K562 (cell line): ENCODE results near the gene BTF3L4. TPM values are rescaled to one million over a fixed set of nuclear protein-coding genes. Genes with fewer than 3 reads are reported as not detected.

Experiments
- ARNT ChIP-seq, 2 experiments: fragments of 450-650 bp; IDR thresholded peaks; 2 replicates each; pipeline ENCODE4 v1.6.1; 2016; ENCODE audit warnings: mild to moderate bottlenecking in 1 of 2
- ATF1 ChIP-seq, 2 experiments: fragments of 450-650 bp in 1 of 2; IDR thresholded peaks; 2 replicates each; pipeline ENCODE4 v1.6.1; 2016; ENCODE audit warnings: missing compliant biosample characterization in 1 of 2, missing genetic modification characterization in 1 of 2
- CC2D1A ChIP-seq: fragments of 450-650 bp; IDR thresholded peaks from 2 replicates; pipeline ENCODE4 v1.6.1; 2017; ENCODE audit warnings: mild to moderate bottlenecking
- CCAR2 ChIP-seq: fragments of 200-400 bp; formaldehyde crosslinking; IDR thresholded peaks from 2 replicates; pipeline ENCODE4 v1.6.1; 2017; ENCODE audit warnings: mild to moderate bottlenecking, low read depth, low read length
- CHD2 ChIP-seq: IDR thresholded peaks from 2 replicates; pipeline ENCODE4 v1.6.1; 2011; ENCODE audit warnings: low read depth, low read length
- DNMT1 ChIP-seq: fragments of 450-650 bp; IDR thresholded peaks from 2 replicates; pipeline ENCODE4 v1.6.1; 2016; ENCODE audit warnings: antibody characterized with exemption, mild to moderate bottlenecking
- HDAC1 ChIP-seq, 2 experiments: fragments of 450-650 bp; IDR thresholded peaks; 2 replicates each; pipeline ENCODE4 v1.6.1; 2016 to 2017; ENCODE audit warnings: inconsistent platforms in 1 of 2, mild to moderate bottlenecking in 1 of 2, moderate library complexity in 1 of 2
- KDM2B ChIP-seq: fragments of 250-450 bp; sonication (Bioruptor Pico); IDR thresholded peaks from 2 replicates; pipeline ENCODE4 v1.8.0; 2021; ENCODE audit warnings: mild to moderate bottlenecking, moderate library complexity
- LCOR ChIP-seq: sonication (generic); formaldehyde crosslinking; IDR thresholded peaks from 2 replicates; pipeline ENCODE4 v1.8.0; 2022; ENCODE audit warnings: mild to moderate bottlenecking, missing genetic modification reagents
- LEF1 ChIP-seq: fragments of 450-650 bp; IDR thresholded peaks from 2 replicates; pipeline ENCODE4 v1.6.1; 2016; ENCODE audit warnings: mild to moderate bottlenecking
- MTA3 ChIP-seq: fragments of 450-650 bp; formaldehyde crosslinking; IDR thresholded peaks from 2 replicates; pipeline ENCODE4 v1.6.1; 2017; ENCODE audit warnings: mild to moderate bottlenecking, borderline replicate concordance
- NEUROD1 ChIP-seq: fragments of 150-350 bp; IDR thresholded peaks from 2 replicates; pipeline ENCODE4 v1.6.1; 2014; ENCODE audit warnings: borderline replicate concordance, low read length, low read depth; ENCODE audit not compliant: partially characterized antibody
- NONO ChIP-seq, 2 experiments: fragments of 200-400 bp in 1 of 2; fragments of 450-650 bp in 1 of 2; formaldehyde crosslinking in 1 of 2; IDR thresholded peaks; 2 replicates each; pipeline ENCODE4 v1.6.1; 2017; ENCODE audit warnings: low read depth in 2 of 2, mild to moderate bottlenecking in 2 of 2, moderate library complexity in 2 of 2, low read length in 1 of 2
- PCBP2 ChIP-seq: fragments of 200-400 bp; formaldehyde crosslinking; IDR thresholded peaks from 2 replicates; pipeline ENCODE4 v1.6.1; 2018; ENCODE audit warnings: low read length, low read depth, mild to moderate bottlenecking, moderate library complexity; ENCODE audit not compliant: poor library complexity, severe bottlenecking
- PHB2 ChIP-seq: fragments of 450-650 bp; IDR thresholded peaks from 2 replicates; pipeline ENCODE4 v1.6.1; 2017; ENCODE audit warnings: low read depth
- POU5F1 ChIP-seq: fragments of 150-350 bp; IDR thresholded peaks from 2 replicates; pipeline ENCODE4 v1.6.1; 2014; ENCODE audit warnings: borderline replicate concordance, low read length, low read depth, mild to moderate bottlenecking; ENCODE audit not compliant: partially characterized antibody
- TAF7 ChIP-seq: fragments of 450-650 bp; IDR thresholded peaks from 2 replicates; pipeline ENCODE4 v1.6.1; 2016; ENCODE audit warnings: missing genetic modification characterization, missing compliant biosample characterization
- XRCC3 ChIP-seq: fragments of 450-650 bp; IDR thresholded peaks from 2 replicates; pipeline ENCODE4 v1.6.1; 2017; ENCODE audit warnings: mild to moderate bottlenecking, moderate library complexity
- ZBTB8A ChIP-seq: fragments of 450-650 bp; IDR thresholded peaks from 2 replicates; pipeline ENCODE4 v1.6.1; 2018; ENCODE audit warnings: mild to moderate bottlenecking, moderate library complexity; ENCODE audit not compliant: partially characterized antibody
- ZNF146 ChIP-seq: IDR thresholded peaks from one replicate; pipeline ENCODE4 v1.6.1; 2018; ENCODE audit warnings: missing compliant biosample characterization; ENCODE audit not compliant: unreplicated experiment
- ZNF232 ChIP-seq: sonication (generic); formaldehyde crosslinking; IDR thresholded peaks from 2 replicates; pipeline ENCODE4 v1.8.0; 2022; ENCODE audit warnings: mild to moderate bottlenecking, missing genetic modification reagents
- ZNF274 ChIP-seq: IDR thresholded peaks from 2 replicates; pipeline ENCODE4 v1.6.1; 2011; ENCODE audit warnings: low read depth, mild to moderate bottlenecking, low read length, moderate library complexity, borderline replicate concordance
- ZNF785 ChIP-seq: fragments of 250-450 bp; sonication (Bioruptor Pico); IDR thresholded peaks from 2 replicates; pipeline ENCODE4 v1.4.0; 2020; ENCODE audit warnings: mild to moderate bottlenecking
- polyA plus RNA-seq, 8 experiments: library from polyadenylated mRNA; depleted of rRNA in 4 of 8; stranded (reverse) in 5 of 8; unstranded in 3 of 8; fragments of >200 nt; fragmentation: Nextera tagmentation in 2 of 8; fragmentation: Illumina TruSeq in 1 of 8; extraction: Ambion mirVana in 2 of 8; extraction: Trizol in 1 of 8; gene quantifications; 2 replicates each; pipeline versions ENCODE4 v1.2.1 to v1.2.3, GENCODE V29; 2011 to 2014; ENCODE audit warnings: inconsistent platforms in 1 of 8, missing spikeins in 1 of 8
- total RNA-seq, 7 experiments: library from RNA; depleted of rRNA in 6 of 7; stranded (reverse); fragments of >200 nt in 6 of 7; fragmentation: Illumina TruSeq in 2 of 7; extraction: Trizol in 2 of 7; gene quantifications; 2 replicates each; pipeline versions ENCODE4 v1.2.1 to v1.2.3, GENCODE V29; 2011 to 2021; ENCODE audit warnings: low replicate concordance in 1 of 7
- TF ChIP-seq, protein P1 (sequence below): fragments of 450-650 bp; IDR thresholded peaks from 2 replicates; pipeline ENCODE4 v1.6.1; 2016; ENCODE audit warnings: borderline replicate concordance
- TF ChIP-seq, protein P2 (sequence below): fragments of 250-450 bp; sonication (Bioruptor Pico); IDR thresholded peaks from 2 replicates; pipeline ENCODE4 v1.5.0; 2021

BTF3L4 gene
- total and polyA plus RNA-seq, 9 of the 15 experiments (the other 6 are each of a cell fraction or from before 2014, with no cell fraction given): 40.1 to 106 (median 88.8) TPM

- TF ChIP-seq, protein P1, sequence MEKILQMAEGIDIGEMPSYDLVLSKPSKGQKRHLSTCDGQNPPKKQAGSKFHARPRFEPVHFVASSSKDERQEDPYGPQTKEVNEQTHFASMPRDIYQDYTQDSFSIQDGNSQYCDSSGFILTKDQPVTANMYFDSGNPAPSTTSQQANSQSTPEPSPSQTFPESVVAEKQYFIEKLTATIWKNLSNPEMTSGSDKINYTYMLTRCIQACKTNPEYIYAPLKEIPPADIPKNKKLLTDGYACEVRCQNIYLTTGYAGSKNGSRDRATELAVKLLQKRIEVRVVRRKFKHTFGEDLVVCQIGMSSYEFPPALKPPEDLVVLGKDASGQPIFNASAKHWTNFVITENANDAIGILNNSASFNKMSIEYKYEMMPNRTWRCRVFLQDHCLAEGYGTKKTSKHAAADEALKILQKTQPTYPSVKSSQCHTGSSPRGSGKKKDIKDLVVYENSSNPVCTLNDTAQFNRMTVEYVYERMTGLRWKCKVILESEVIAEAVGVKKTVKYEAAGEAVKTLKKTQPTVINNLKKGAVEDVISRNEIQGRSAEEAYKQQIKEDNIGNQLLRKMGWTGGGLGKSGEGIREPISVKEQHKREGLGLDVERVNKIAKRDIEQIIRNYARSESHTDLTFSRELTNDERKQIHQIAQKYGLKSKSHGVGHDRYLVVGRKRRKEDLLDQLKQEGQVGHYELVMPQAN: peak; percentile 98
- peak; percentile 87 for TF ChIP-seq MTA3
- no peak for TF ChIP-seq ZBTB8A
- TF ChIP-seq TAF7 (tag): peak; percentile 21; the same call in 1 of the 2 replicates
- peak in 1 of 2 experiments; percentile 99; a peak in 2 of 4 replicates for TF ChIP-seq HDAC1 (IDR thresholded peaks at IDR 0.05)
- TF ChIP-seq PCBP2: no peak
- no peak for TF ChIP-seq XRCC3
- TF ChIP-seq ZNF146 (CRISPR knock-in tag): no peak
- no peak for TF ChIP-seq ZNF785 (CRISPR knock-in tag)
- 0 out of 2 replicates have a peak, but pooled peaks have one; percentile 94 for TF ChIP-seq DNMT1
- TF ChIP-seq ZNF232: peak; percentile 81; the same call in 1 of the 2 replicates
- TF ChIP-seq ZNF274: no peak
- TF ChIP-seq LCOR (CRISPR knock-in tag): no peak; the same call in none of the 2 replicates
- no peak for TF ChIP-seq CC2D1A
- peak; percentile 35; the same call in 1 of the 2 replicates for TF ChIP-seq KDM2B (CRISPR knock-in tag)
- TF ChIP-seq CCAR2: no peak
- TF ChIP-seq POU5F1: no peak
- TF ChIP-seq NONO (IDR thresholded peaks at IDR 0.05; ENCODE audit: low read depth in 2 of 2, low read length in 1 of 2): 0 out of 4 replicates have a peak, but pooled peaks of 1 of the 2 experiments have one; percentile 52
- TF ChIP-seq LEF1: peak; percentile 57
- peak; percentile 74 for TF ChIP-seq CHD2
- TF ChIP-seq, protein P2, sequence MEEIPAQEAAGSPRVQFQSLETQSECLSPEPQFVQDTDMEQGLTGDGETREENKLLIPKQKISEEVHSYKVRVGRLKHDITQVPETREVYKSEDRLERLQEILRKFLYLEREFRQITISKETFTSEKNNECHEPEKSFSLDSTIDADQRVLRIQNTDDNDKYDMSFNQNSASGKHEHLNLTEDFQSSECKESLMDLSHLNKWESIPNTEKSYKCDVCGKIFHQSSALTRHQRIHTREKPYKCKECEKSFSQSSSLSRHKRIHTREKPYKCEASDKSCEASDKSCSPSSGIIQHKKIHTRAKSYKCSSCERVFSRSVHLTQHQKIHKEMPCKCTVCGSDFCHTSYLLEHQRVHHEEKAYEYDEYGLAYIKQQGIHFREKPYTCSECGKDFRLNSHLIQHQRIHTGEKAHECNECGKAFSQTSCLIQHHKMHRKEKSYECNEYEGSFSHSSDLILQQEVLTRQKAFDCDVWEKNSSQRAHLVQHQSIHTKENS: no peak
- TF ChIP-seq PHB2: no peak
- peak; percentile 52 for TF ChIP-seq NEUROD1
- TF ChIP-seq ARNT (IDR thresholded peaks at IDR 0.05): peak in 1 of 2 experiments; percentile 58; a peak in 1 of 4 replicates
- no peak; the same call in 1 of the 2 replicates for TF ChIP-seq ATF1 (CRISPR knock-in tag; IDR thresholded peaks at IDR 0.05)
- TF ChIP-seq ATF1 (tag; IDR thresholded peaks at IDR 0.05): peak; percentile 96
Measured at GRCh38 chr1:52033190-52034049, 22.7 kb upstream of the BTF3L4 start, which contains the start of gene KTI12 (continued).
